SK-N-MC (cell line): Measurements from ENCODE around the gene PLAAT2.

Experiments
- EZH2 ChIP-seq: fragments of 200-600 bp; sonication (generic); IDR thresholded peaks from one replicate; pipeline ENCODE4 v1.6.1; 2017; ENCODE audit warnings: antibody characterized with exemption
- FOXP2 ChIP-seq: optimal IDR thresholded peaks from 2 replicates; pipeline ENCODE3; 2011; ENCODE audit warnings: mild to moderate bottlenecking, moderate library complexity; ENCODE audit not compliant: insufficient read depth; ENCODE audit errors: extremely low read length, control extremely low read depth
- POLR2AphosphoS5 ChIP-seq: IDR thresholded peaks from 2 replicates; pipeline ENCODE4 v1.6.1; 2012; ENCODE audit warnings: mild to moderate bottlenecking, low read depth, low read length, borderline replicate concordance

DNA sequence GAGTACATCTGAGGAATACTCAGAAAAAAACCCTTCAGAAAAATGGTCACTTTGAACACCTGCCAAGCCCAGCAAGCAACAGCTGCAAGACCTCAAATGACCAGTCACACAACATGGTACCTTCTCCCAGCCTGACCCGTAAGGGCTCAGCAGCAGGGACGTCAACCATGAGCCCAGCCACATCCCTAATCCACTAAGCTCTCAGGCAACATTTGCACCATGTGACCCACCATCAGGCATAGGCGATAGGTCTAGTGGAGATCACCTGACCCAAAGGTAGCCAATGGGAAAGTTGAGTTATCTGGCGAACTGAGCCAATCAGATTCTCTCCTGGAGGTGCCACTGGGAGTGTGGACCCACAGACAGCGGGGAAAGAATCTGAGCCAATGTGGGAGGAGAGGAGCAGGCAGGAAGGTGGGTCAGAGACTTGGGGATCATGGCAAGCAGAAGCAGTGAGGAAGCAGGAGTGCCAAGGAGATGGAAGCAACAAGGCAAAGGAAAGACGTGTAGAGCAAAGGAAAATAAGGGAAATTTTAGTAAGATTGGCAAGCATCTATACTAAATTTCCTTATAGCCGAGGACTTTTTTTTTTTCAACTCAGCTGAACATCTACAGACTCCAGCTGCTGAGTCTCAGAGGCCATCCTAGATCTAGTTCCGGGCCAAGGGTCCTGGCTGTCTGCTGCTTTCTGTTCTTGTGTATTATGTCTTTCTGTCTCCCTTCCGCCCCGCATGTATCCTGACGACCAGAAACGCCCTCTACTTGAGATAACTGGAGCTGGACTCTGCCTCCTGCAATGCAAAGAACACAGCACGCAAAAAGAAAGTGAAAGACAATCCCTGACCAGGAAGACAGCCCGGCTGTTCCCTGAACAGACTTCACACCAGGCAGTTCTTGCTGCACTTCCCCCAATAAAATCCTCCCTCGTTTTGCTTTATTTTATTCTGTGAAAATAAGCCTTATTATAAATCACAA is 11.0 kb upstream of the PLAAT2 start:
- TF ChIP-seq EZH2 = no peak
- no peak for TF ChIP-seq POLR2AphosphoS5
- no peak for TF ChIP-seq FOXP2
